Psoas muscle (tissue), 8 donors: ENCODE data around the gene STXBP6. TPM values are rescaled to one million over a fixed set of nuclear protein-coding genes. Genes with fewer than 3 reads are reported as not detected.
"Not testable (repeated sequence)": the region's sequence is repeated elsewhere in the genome, so short reads cannot be mapped to it uniquely, and the experiment has no call there.

Experiments
- ATAC-seq, 4 donors: fragments of 200-7000 bp; cut with Tn5 transposase; one replicate each; pipeline ENCODE4 v1.9.1; 2020; ENCODE audit warnings: moderate library complexity in 3 of 4, mild to moderate bottlenecking in 2 of 4
- DNase-seq, 2 donors: peaks; one replicate each; pipeline ENCODE4 v3.0.0-alpha.2; 2020
- H3K27ac ChIP-seq: fragments of 200-600 bp; one replicate; pipeline ENCODE4 v1.8.0; 2022
- H3K27me3 ChIP-seq, 3 donors: fragments of 200-600 bp in 1 of 3; one replicate each; pipeline versions ENCODE4 v1.6.1 to v1.8.0; 2013 to 2022; ENCODE audit warnings: low read length in 2 of 3, mild to moderate bottlenecking in 2 of 3, moderate library complexity in 1 of 3; ENCODE audit not compliant: insufficient read depth in 3 of 3
- H3K36me3 ChIP-seq, 2 donors: fragments of 200-600 bp in 1 of 2; one replicate each; pipeline versions ENCODE4 v1.6.1 to v1.8.0; 2013 to 2022; ENCODE audit warnings: low read depth in 1 of 2, mild to moderate bottlenecking in 1 of 2, moderate library complexity in 1 of 2; ENCODE audit not compliant: insufficient read depth in 1 of 2
- H3K4me1 ChIP-seq: fragments of 200-600 bp; one replicate; pipeline ENCODE4 v1.8.0; 2022
- H3K4me3 ChIP-seq: fragments of 200-600 bp; one replicate; pipeline ENCODE4 v1.8.0; 2022; ENCODE audit warnings: mild to moderate bottlenecking
- H3K9me3 ChIP-seq: fragments of 200-600 bp; one replicate; pipeline ENCODE4 v1.8.0; 2022
- WGBS, 3 donors: extraction: QIAGEN DNeasy Blood & Tissue Kit; methylation state at CpG; one replicate each; pipeline versions ENCODE4 v1.1.6 to v1.1.7; 2013; 5-methylcytosine and 5-hydroxymethylcytosine counted together
- intact Hi-C, 2 donors: fragments of 100-400 bp; cut with DNase I; formaldehyde crosslinking; loops; one replicate each; pipeline versions ENCODE4 v1.11.0 to v1.14.2; 2022
- polyA plus RNA-seq, 3 donors: library from polyadenylated mRNA; stranded (reverse); fragments of 200-250 nt; gene quantifications; one replicate each; pipeline ENCODE4 v1.2.3, GENCODE V29; 2013
- total RNA-seq, 4 donors: library from RNA; stranded (reverse); fragmentation: NEBNext Ultra II Directional in 2 of 4; extraction: Animal tissue kit (Norgen Biotek cat#: 25700) in 2 of 4; gene quantifications; one replicate each; pipeline versions ENCODE4 v1.2.1 to v1.2.4, GENCODE V29; 2021 to 2023
- TF ChIP-seq, protein P1 (sequence below): fragments of 200-600 bp; IDR thresholded peaks from one replicate; pipeline ENCODE4 v1.8.0; 2022; ENCODE audit warnings: antibody characterized with exemption
- donor health status: healthy with polysubstance abuse.
- donor health status: DM: no; HTN: no; CAD: no; lungs with moderate emphysema.
- donor health status: Bipolar disorder and iron deficiency.
- donor health status: healthy.
- donor health status: DM: yes; HTN: yes; CAD: no.
- donor health status: DM: no; HTN: no; CAD: no.
- donor health status: DM: no; HTN: no; CAD: no.
- donor health status: DM: yes; HTN: yes; CAD: no.

Gene STXBP6
- total and polyA plus RNA-seq, 7 donors = 1.1 to 3.5 (median 2.2) TPM

- ATAC-seq (no peak), DNase-seq (no peak)
- no peaks in the 10 kb centered on the region for H3K9me3 ChIP-seq
- no peak overlapping the region for H3K27ac ChIP-seq
- TF ChIP-seq, protein P1, sequence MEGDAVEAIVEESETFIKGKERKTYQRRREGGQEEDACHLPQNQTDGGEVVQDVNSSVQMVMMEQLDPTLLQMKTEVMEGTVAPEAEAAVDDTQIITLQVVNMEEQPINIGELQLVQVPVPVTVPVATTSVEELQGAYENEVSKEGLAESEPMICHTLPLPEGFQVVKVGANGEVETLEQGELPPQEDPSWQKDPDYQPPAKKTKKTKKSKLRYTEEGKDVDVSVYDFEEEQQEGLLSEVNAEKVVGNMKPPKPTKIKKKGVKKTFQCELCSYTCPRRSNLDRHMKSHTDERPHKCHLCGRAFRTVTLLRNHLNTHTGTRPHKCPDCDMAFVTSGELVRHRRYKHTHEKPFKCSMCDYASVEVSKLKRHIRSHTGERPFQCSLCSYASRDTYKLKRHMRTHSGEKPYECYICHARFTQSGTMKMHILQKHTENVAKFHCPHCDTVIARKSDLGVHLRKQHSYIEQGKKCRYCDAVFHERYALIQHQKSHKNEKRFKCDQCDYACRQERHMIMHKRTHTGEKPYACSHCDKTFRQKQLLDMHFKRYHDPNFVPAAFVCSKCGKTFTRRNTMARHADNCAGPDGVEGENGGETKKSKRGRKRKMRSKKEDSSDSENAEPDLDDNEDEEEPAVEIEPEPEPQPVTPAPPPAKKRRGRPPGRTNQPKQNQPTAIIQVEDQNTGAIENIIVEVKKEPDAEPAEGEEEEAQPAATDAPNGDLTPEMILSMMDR = no peak
- H3K27me3 ChIP-seq = no peaks in the 10 kb centered on the region
- H3K4me1 ChIP-seq = no peaks in the 10 kb centered on the region
- no peak overlapping the region for H3K4me3 ChIP-seq
- no peaks in the 10 kb centered on the region for H3K36me3 ChIP-seq
- 87 to 94% (median 89%) methylated on average over 2 of the region's 2 CpGs for WGBS, 3 donors
- intact Hi-C loops = loop anchor here in 1 of 2 donors (1.0 kb wide), 1 partner anchor 14 kb away; no protein-coding TSS in a partner anchor
These were observed 272.3 kb downstream of the STXBP6 start for GRCh38 chr14:24777678-24778077.

GRCh38 chr14:24775950-24776349, 274.0 kb downstream of the STXBP6 start:
- Histone ChIP-seq H3K4me1 (no peaks in the 10 kb centered on the region), H3K9me3 (no peaks in the 10 kb centered on the region), H3K27me3 (no peaks in the 10 kb centered on the region), H3K27ac (no peak overlapping the region), H3K4me3 (no peak overlapping the region), H3K36me3 (no peaks in the 10 kb centered on the region)
- intact Hi-C loops = no loop called here
- WGBS, 3 donors = 81 to 82% (median 81%) methylated on average over 8 of the region's 8 CpGs
- TF ChIP-seq, protein P1 = no peak
- DNase-seq (no peak), ATAC-seq (no peak)

DNA sequence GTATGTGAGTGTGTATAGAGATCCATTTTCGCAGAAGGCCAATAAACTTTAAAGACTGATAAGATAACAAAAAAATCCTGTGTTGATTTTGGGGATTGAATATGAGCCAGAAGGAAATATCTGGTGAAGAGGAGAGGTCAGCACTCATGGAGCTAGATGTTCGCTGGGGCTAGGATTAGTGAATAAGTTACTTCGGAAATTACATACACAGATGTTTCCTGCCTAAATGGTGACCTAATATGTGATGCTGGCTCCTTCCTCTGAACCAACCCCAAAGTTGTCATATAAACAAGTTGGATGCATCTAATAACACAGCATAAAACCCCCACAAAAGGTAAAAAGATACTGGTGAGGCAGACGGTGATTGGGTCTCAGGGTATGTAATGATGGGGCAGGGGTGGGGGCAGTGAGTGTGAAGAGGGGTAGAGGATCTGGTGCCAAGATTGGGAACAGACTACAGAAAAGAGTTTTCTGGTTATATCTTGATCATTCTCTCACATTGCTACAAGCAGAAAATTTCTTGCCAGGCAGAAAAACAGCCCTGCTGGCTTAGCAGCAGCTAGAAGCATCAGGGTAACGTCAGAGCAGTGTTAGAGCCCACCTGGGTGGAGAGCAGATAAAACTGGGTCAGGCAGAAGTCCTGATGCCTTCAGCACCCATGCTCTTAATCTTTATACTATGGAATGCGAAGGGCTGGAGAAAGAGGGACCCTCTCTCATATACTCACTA, 275.6 kb downstream of the STXBP6 start:
- 39 to 55% (median 40%) methylated on average over 6 of the region's 6 CpGs for WGBS, 3 donors

GRCh38 chr14:24773564-24773963, 276.4 kb downstream of the STXBP6 start:
- ATAC-seq, H3K36me3 ChIP-seq, H3K4me1 ChIP-seq, H3K27ac ChIP-seq, H3K27me3 ChIP-seq, intact Hi-C loops, H3K4me3 ChIP-seq, H3K9me3 ChIP-seq, DNase-seq: not testable (repeated sequence)
- 50 to 77% (median 71%) methylated on average over 1 of the region's 1 CpG for WGBS, 3 donors

More for the DNA sequence above, 275.6 kb downstream of the STXBP6 start:
- no peak overlapping the region for H3K4me3 ChIP-seq
- no peak for DNase-seq
- no peaks in the 10 kb centered on the region for H3K27me3 ChIP-seq
- peak in 1 of 4 donors; percentile 49 for ATAC-seq
- intact Hi-C loops = no loop called here
- no peaks in the 10 kb centered on the region for H3K9me3 ChIP-seq
- no peaks in the 10 kb centered on the region for H3K4me1 ChIP-seq
- no peaks in the 10 kb centered on the region for H3K36me3 ChIP-seq
- TF ChIP-seq, protein P1 = no peak
- peak overlapping the region; percentile 49 for H3K27ac ChIP-seq

- H3K36me3 ChIP-seq = no peaks in the 10 kb centered on the region
- intact Hi-C loops = no loop called here
- H3K4me1 ChIP-seq = no peaks in the 10 kb centered on the region
- TF ChIP-seq, protein P1 = no peak
- no peak overlapping the region for H3K27ac ChIP-seq
- no peaks in the 10 kb centered on the region for H3K27me3 ChIP-seq
- H3K9me3 ChIP-seq = no peaks in the 10 kb centered on the region
- no peak overlapping the region for H3K4me3 ChIP-seq
- 50 to 77% (median 50%) methylated on average over 2 of the region's 2 CpGs for WGBS, 3 donors
- no peak for DNase-seq
- no peak for ATAC-seq
These were observed 283.5 kb downstream of the STXBP6 start for GRCh38 chr14:24766434-24766833.
